Activated CD4-positive, alpha-beta T cell treated with anti-CD3 and anti-CD28 coated beads, Interleukin-2, amount 10 ng/mL, durations not matched to agents 7 days and 5 days (primary cell): ENCODE measurements around the gene LDLRAD4. TPM values are rescaled to one million over a fixed set of nuclear protein-coding genes. Genes with fewer than 3 reads are reported as not detected.
A peak's percentile ranks its signal among the peaks of the same experiment; 100 is the strongest.

Experiments
- CTCF ChIA-PET: fragments of 350-600 bp; sonication (Branson Sonifier 250); formaldehyde crosslinking; loops from one replicate; lab custom pipeline; 2021; ENCODE audit warnings: antibody characterized with exemption; lab: Charles Lee
- POLR2A ChIA-PET: fragments of 350-600 bp; sonication (Branson Sonifier 250); formaldehyde crosslinking; loops from one replicate; lab custom pipeline; 2021; ENCODE audit warnings: antibody characterized with exemption; lab: Charles Lee
- DNase-seq: peaks from one replicate; pipeline ENCODE4 v3.0.0-alpha.2; 2020
- H3K27ac Mint-ChIP-seq: one replicate; pipeline ENCODE4 v1.8.0; 2021; ENCODE audit warnings: mild to moderate bottlenecking, moderate library complexity, mixed read lengths
- H3K27me3 Mint-ChIP-seq: one replicate; pipeline ENCODE4 v1.8.0; 2021; ENCODE audit warnings: mixed read lengths
- H3K36me3 Mint-ChIP-seq: one replicate; pipeline ENCODE4 v1.8.0; 2021; ENCODE audit warnings: low read depth, mixed read lengths
- H3K4me1 Mint-ChIP-seq: one replicate; pipeline ENCODE4 v1.8.0; 2021; ENCODE audit warnings: mixed read lengths
- H3K4me3 Mint-ChIP-seq: one replicate; pipeline ENCODE4 v1.8.0; 2021; ENCODE audit warnings: mild to moderate bottlenecking, moderate library complexity, mixed read lengths
- H3K9me3 Mint-ChIP-seq: one replicate; pipeline ENCODE4 v1.8.0; 2021; ENCODE audit warnings: mixed read lengths
- total RNA-seq, 2 experiments: library from RNA; stranded (reverse); gene quantifications; one replicate each; pipeline ENCODE4 v1.2.3, GENCODE V29; 2021

The LDLRAD4 gene
- total RNA-seq, 2 experiments from 2014 or later, result 23.8 to 28.6 TPM

- H3K36me3 Mint-ChIP-seq, result peaks cover 34% of the 10 kb centered on the region
- ChIA-PET POLR2A (interaction anchor here (0.8 kb wide), 1 partner anchor 76 kb away, joined by 3 read pairs; no protein-coding TSS in a partner anchor), CTCF (interaction anchor here (0.6 to 1.4 kb wide), 5 partner anchors 11 to 219 kb away, joined by 3 to 4 read pairs (median 3); no protein-coding TSS in a partner anchor)
- DNase-seq, result no peak
- H3K27me3 Mint-ChIP-seq, result no peaks in the 10 kb centered on the region
- peaks cover 18% of the 10 kb centered on the region for H3K9me3 Mint-ChIP-seq
- H3K4me1 Mint-ChIP-seq, result peaks cover 51% of the 10 kb centered on the region
- no peak overlapping the region for H3K4me3 Mint-ChIP-seq
- no peak overlapping the region for H3K27ac Mint-ChIP-seq
These were observed 283.0 kb downstream of the LDLRAD4 start for GRCh38 chr18:13501543-13501887.

GRCh38 chr18:13501891-13502290, 283.3 kb downstream of the LDLRAD4 start:
- peaks cover 18% of the 10 kb centered on the region for H3K9me3 Mint-ChIP-seq
- no peak overlapping the region for H3K4me3 Mint-ChIP-seq
- H3K27me3 Mint-ChIP-seq, result no peaks in the 10 kb centered on the region
- POLR2A ChIA-PET, result interaction anchor here (0.8 kb wide), 1 partner anchor 77 kb away, joined by 3 read pairs; no protein-coding TSS in a partner anchor
- CTCF ChIA-PET, result interaction anchor here (0.6 to 1.4 kb wide), 5 partner anchors 10 to 220 kb away, joined by 3 to 4 read pairs (median 3); no protein-coding TSS in a partner anchor
- DNase-seq, result peak; percentile 49
- peaks cover 34% of the 10 kb centered on the region for H3K36me3 Mint-ChIP-seq
- peaks cover 51% of the 10 kb centered on the region for H3K4me1 Mint-ChIP-seq
- H3K27ac Mint-ChIP-seq, result peak overlapping the region; percentile 72

GRCh38 chr18:13502585-13502984, 284.0 kb downstream of the LDLRAD4 start:
- H3K27me3 Mint-ChIP-seq, result no peaks in the 10 kb centered on the region
- peaks cover 18% of the 10 kb centered on the region for H3K9me3 Mint-ChIP-seq
- DNase-seq, result no peak
- peak overlapping the region; percentile 72 for H3K27ac Mint-ChIP-seq
- H3K36me3 Mint-ChIP-seq, result peaks cover 32% of the 10 kb centered on the region
- ChIA-PET POLR2A (no interaction called here), CTCF (interaction anchor here (1.3 to 1.4 kb wide), 2 partner anchors 43 to 220 kb away, joined by 3 to 4 read pairs; no protein-coding TSS in a partner anchor)
- H3K4me3 Mint-ChIP-seq, result no peak overlapping the region
- H3K4me1 Mint-ChIP-seq, result peaks cover 51% of the 10 kb centered on the region

GRCh38 chr18:13503836-13504235, 285.3 kb downstream of the LDLRAD4 start:
- Mint-ChIP-seq H3K27ac (no peak overlapping the region), H3K4me3 (no peak overlapping the region), H3K4me1 (peaks cover 51% of the 10 kb centered on the region), H3K27me3 (no peaks in the 10 kb centered on the region), H3K9me3 (peaks cover 11% of the 10 kb centered on the region), H3K36me3 (peaks cover 22% of the 10 kb centered on the region)
- ChIA-PET CTCF (no interaction called here), POLR2A (no interaction called here)
- no peak for DNase-seq

- ChIA-PET CTCF (interaction anchor here (2.0 kb wide), 1 partner anchor 13 kb away, joined by 5 read pairs; no protein-coding TSS in a partner anchor), POLR2A (no interaction called here)
- Mint-ChIP-seq H3K36me3 (peaks cover 20% of the 10 kb centered on the region), H3K4me1 (peaks cover 49% of the 10 kb centered on the region), H3K9me3 (no peaks in the 10 kb centered on the region), H3K4me3 (no peak overlapping the region), H3K27me3 (no peaks in the 10 kb centered on the region), H3K27ac (no peak overlapping the region)
- DNase-seq, result no peak
These were observed 287.3 kb downstream of the LDLRAD4 start for GRCh38 chr18:13505780-13506345.

- Mint-ChIP-seq H3K27me3 (no peaks in the 10 kb centered on the region), H3K4me3 (no peak overlapping the region), H3K9me3 (no peaks in the 10 kb centered on the region), H3K27ac (no peak overlapping the region), H3K4me1 (peaks cover 41% of the 10 kb centered on the region), H3K36me3 (peaks cover 25% of the 10 kb centered on the region)
- ChIA-PET CTCF (no interaction called here), POLR2A (no interaction called here)
- no peak for DNase-seq
These were observed 292.0 kb downstream of the LDLRAD4 start for GRCh38 chr18:13510594-13510993.

- no peak overlapping the region for H3K4me3 Mint-ChIP-seq
These were observed 293.5 kb downstream of the LDLRAD4 start for GRCh38 chr18:13511961-13512577.

GRCh38 chr18:13513021-13513420, 294.5 kb downstream of the LDLRAD4 start:
- Mint-ChIP-seq H3K36me3 (peaks cover 28% of the 10 kb centered on the region), H3K27ac (no peak overlapping the region), H3K27me3 (no peaks in the 10 kb centered on the region), H3K4me3 (no peak overlapping the region), H3K4me1 (peaks cover 32% of the 10 kb centered on the region), H3K9me3 (peaks cover 2% of the 10 kb centered on the region)
- CTCF ChIA-PET, result interaction anchor here (1.2 kb wide), 1 partner anchor 29 kb away, joined by 3 read pairs; no protein-coding TSS in a partner anchor
- no peak for DNase-seq
- POLR2A ChIA-PET, result no interaction called here

More at GRCh38 chr18:13511961-13512577, 293.5 kb downstream of the LDLRAD4 start:
- H3K36me3 Mint-ChIP-seq, result peaks cover 22% of the 10 kb centered on the region
- DNase-seq, result no peak
- H3K4me1 Mint-ChIP-seq, result peaks cover 32% of the 10 kb centered on the region
- ChIA-PET CTCF (interaction anchor here (1.1 kb wide), 1 partner anchor 10 kb away, joined by 3 read pairs; no protein-coding TSS in a partner anchor), POLR2A (no interaction called here)
- no peaks in the 10 kb centered on the region for H3K27me3 Mint-ChIP-seq
- H3K9me3 Mint-ChIP-seq, result no peaks in the 10 kb centered on the region
- no peak overlapping the region for H3K27ac Mint-ChIP-seq

- CTCF ChIA-PET, result interaction anchor here (0.7 to 1.4 kb wide), 3 partner anchors 28 to 297 kb away, joined by 3 to 4 read pairs (median 3); no protein-coding TSS in a partner anchor
These were observed 294.9 kb downstream of the LDLRAD4 start for GRCh38 chr18:13513481-13513880.

GRCh38 chr18:13514558-13514957, 296.0 kb downstream of the LDLRAD4 start:
- POLR2A ChIA-PET, result no interaction called here
- no peak overlapping the region for H3K27ac Mint-ChIP-seq
- H3K36me3 Mint-ChIP-seq, result peaks cover 30% of the 10 kb centered on the region

More at GRCh38 chr18:13513481-13513880, 294.9 kb downstream of the LDLRAD4 start:
- Mint-ChIP-seq H3K27ac (no peak overlapping the region), H3K27me3 (no peaks in the 10 kb centered on the region), H3K4me1 (peaks cover 32% of the 10 kb centered on the region), H3K36me3 (peaks cover 32% of the 10 kb centered on the region), H3K9me3 (peaks cover 5% of the 10 kb centered on the region), H3K4me3 (no peak overlapping the region)
- no peak for DNase-seq
- POLR2A ChIA-PET, result no interaction called here

GRCh38 chr18:13516855-13517254, 298.3 kb downstream of the LDLRAD4 start:
- ChIA-PET CTCF (no interaction called here), POLR2A (no interaction called here)
- H3K27me3 Mint-ChIP-seq, result no peaks in the 10 kb centered on the region
- H3K4me3 Mint-ChIP-seq, result no peak overlapping the region
- DNase-seq, result no peak
- peaks cover 12% of the 10 kb centered on the region for H3K4me1 Mint-ChIP-seq
- no peak overlapping the region for H3K27ac Mint-ChIP-seq
- peaks cover 6% of the 10 kb centered on the region for H3K9me3 Mint-ChIP-seq
- H3K36me3 Mint-ChIP-seq, result peaks cover 29% of the 10 kb centered on the region

More at GRCh38 chr18:13514558-13514957, 296.0 kb downstream of the LDLRAD4 start:
- CTCF ChIA-PET, result interaction anchor here (0.6 to 1.4 kb wide), 2 partner anchors 32 to 298 kb away, joined by 3 to 4 read pairs; no protein-coding TSS in a partner anchor
- Mint-ChIP-seq H3K4me3 (no peak overlapping the region), H3K27me3 (no peaks in the 10 kb centered on the region), H3K9me3 (peaks cover 6% of the 10 kb centered on the region), H3K4me1 (peaks cover 27% of the 10 kb centered on the region)
- DNase-seq, result no peak

GRCh38 chr18:13517369-13517768, 298.8 kb downstream of the LDLRAD4 start:
- ChIA-PET POLR2A (no interaction called here), CTCF (no interaction called here)
- Mint-ChIP-seq H3K36me3 (peaks cover 29% of the 10 kb centered on the region), H3K27ac (no peak overlapping the region), H3K27me3 (no peaks in the 10 kb centered on the region), H3K9me3 (peaks cover 6% of the 10 kb centered on the region), H3K4me1 (peaks cover 6% of the 10 kb centered on the region), H3K4me3 (no peak overlapping the region)
- no peak for DNase-seq

GRCh38 chr18:13518382-13518781, 299.8 kb downstream of the LDLRAD4 start:
- Mint-ChIP-seq H3K36me3 (peaks cover 29% of the 10 kb centered on the region), H3K27ac (no peak overlapping the region), H3K9me3 (peaks cover 6% of the 10 kb centered on the region), H3K4me1 (no peaks in the 10 kb centered on the region), H3K27me3 (no peaks in the 10 kb centered on the region), H3K4me3 (no peak overlapping the region)
- no peak for DNase-seq
- ChIA-PET CTCF (interaction anchor here (1.4 to 1.6 kb wide), 2 partner anchors 13 to 24 kb away, joined by 3 to 5 read pairs; no protein-coding TSS in a partner anchor), POLR2A (no interaction called here)
